ENCODE data around the gene PRCP.
"Not testable (repeated sequence)": the region's sequence is repeated elsewhere in the genome, so short reads cannot be mapped to it uniquely, and the experiment has no call there.

PRCP gene

GRCh38 chr11:82900277-82901164, at the start of gene PRCP:
PRCP (minus strand) TSS chr11:82900430; CDS start chr11:82900402, 28 bp downstream.
- no peaks in the 10 kb centered on the region for H3K9me3 Mint-ChIP-seq
- peak within 1 kb of the TSS; percentile 99 for H3K27ac Mint-ChIP-seq
- peak within 1 kb of the TSS; percentile 94 for H3K4me3 Mint-ChIP-seq
- H3K36me3 Mint-ChIP-seq: peaks cover 3% of the 10 kb centered on the region
- peaks cover 58% of the 10 kb centered on the region for H3K4me1 Mint-ChIP-seq
- H3K27me3 Mint-ChIP-seq: no peaks in the 10 kb centered on the region

GRCh38 chr11:82949352-82949751, 49.1 kb upstream of the PRCP start:
- peaks cover 24% of the 10 kb centered on the region for H3K36me3 Mint-ChIP-seq
- no peak overlapping the region for H3K27ac Mint-ChIP-seq
- H3K4me3 Mint-ChIP-seq: no peak overlapping the region
- H3K9me3 Mint-ChIP-seq: peaks cover 23% of the 10 kb centered on the region
- H3K4me1 Mint-ChIP-seq: peaks cover 23% of the 10 kb centered on the region
- no peaks in the 10 kb centered on the region for H3K27me3 Mint-ChIP-seq

GRCh38 chr11:82945682-82946081, 45.5 kb upstream of the PRCP start:
- Mint-ChIP-seq H3K27ac (no peak overlapping the region), H3K4me3 (no peak overlapping the region), H3K27me3 (no peaks in the 10 kb centered on the region), H3K4me1 (peaks cover 32% of the 10 kb centered on the region), H3K36me3 (peaks cover 7% of the 10 kb centered on the region), H3K9me3 (peaks cover 11% of the 10 kb centered on the region)

GRCh38 chr11:82945041-82945440, 44.8 kb upstream of the PRCP start:
- not testable (repeated sequence) for H3K27me3 Mint-ChIP-seq, H3K36me3 Mint-ChIP-seq, H3K4me3 Mint-ChIP-seq
- peak overlapping the region; percentile 13 for H3K27ac Mint-ChIP-seq
- peaks cover 11% of the 10 kb centered on the region for H3K9me3 Mint-ChIP-seq
- H3K4me1 Mint-ChIP-seq: peaks cover 36% of the 10 kb centered on the region

GRCh38 chr11:82944198-82944597, 44.0 kb upstream of the PRCP start:
- peaks cover 37% of the 10 kb centered on the region for H3K4me1 Mint-ChIP-seq
- no peaks in the 10 kb centered on the region for H3K27me3 Mint-ChIP-seq
- no peak overlapping the region for H3K27ac Mint-ChIP-seq
- H3K36me3 Mint-ChIP-seq: peaks cover 5% of the 10 kb centered on the region
- H3K4me3 Mint-ChIP-seq: no peak overlapping the region
- H3K9me3 Mint-ChIP-seq: peaks cover 7% of the 10 kb centered on the region

GRCh38 chr11:82943430-82943829, 43.2 kb upstream of the PRCP start:
- not testable (repeated sequence) for H3K4me3 Mint-ChIP-seq, H3K27ac Mint-ChIP-seq, H3K27me3 Mint-ChIP-seq, H3K36me3 Mint-ChIP-seq, H3K9me3 Mint-ChIP-seq
- H3K4me1 Mint-ChIP-seq: peaks cover 33% of the 10 kb centered on the region

GRCh38 chr11:82942376-82942775, 42.1 kb upstream of the PRCP start:
- no peak overlapping the region for H3K4me3 Mint-ChIP-seq
- no peak overlapping the region for H3K27ac Mint-ChIP-seq
- no peaks in the 10 kb centered on the region for H3K27me3 Mint-ChIP-seq

GRCh38 chr11:82939456-82939855, 39.2 kb upstream of the PRCP start:
- Mint-ChIP-seq H3K9me3 (no peaks in the 10 kb centered on the region), H3K36me3 (peaks cover 3% of the 10 kb centered on the region), H3K4me3 (no peak overlapping the region), H3K4me1 (peaks cover 25% of the 10 kb centered on the region), H3K27ac (peak overlapping the region; percentile 71), H3K27me3 (no peaks in the 10 kb centered on the region)

More at GRCh38 chr11:82942376-82942775, 42.1 kb upstream of the PRCP start:
- H3K9me3 Mint-ChIP-seq: no peaks in the 10 kb centered on the region
- peaks cover 5% of the 10 kb centered on the region for H3K36me3 Mint-ChIP-seq
- H3K4me1 Mint-ChIP-seq: peaks cover 28% of the 10 kb centered on the region

- peaks cover 7% of the 10 kb centered on the region for H3K36me3 Mint-ChIP-seq
- H3K27ac Mint-ChIP-seq: no peak overlapping the region
- no peaks in the 10 kb centered on the region for H3K27me3 Mint-ChIP-seq
- peaks cover 38% of the 10 kb centered on the region for H3K4me1 Mint-ChIP-seq
- no peak overlapping the region for H3K4me3 Mint-ChIP-seq
- H3K9me3 Mint-ChIP-seq: no peaks in the 10 kb centered on the region
Measured at GRCh38 chr11:82937554-82937953, 37.3 kb upstream of the PRCP start.

GRCh38 chr11:82936261-82936660, 36.0 kb upstream of the PRCP start:
- H3K27me3 Mint-ChIP-seq: no peaks in the 10 kb centered on the region
- H3K4me1 Mint-ChIP-seq: peaks cover 38% of the 10 kb centered on the region
- no peaks in the 10 kb centered on the region for H3K9me3 Mint-ChIP-seq
- no peak overlapping the region for H3K4me3 Mint-ChIP-seq
- peaks cover 7% of the 10 kb centered on the region for H3K36me3 Mint-ChIP-seq
- H3K27ac Mint-ChIP-seq: no peak overlapping the region

- Mint-ChIP-seq H3K9me3 (no peaks in the 10 kb centered on the region), H3K27ac (no peak overlapping the region), H3K4me3 (no peak overlapping the region), H3K27me3 (no peaks in the 10 kb centered on the region), H3K36me3 (peaks cover 4% of the 10 kb centered on the region), H3K4me1 (peaks cover 38% of the 10 kb centered on the region)
Measured at GRCh38 chr11:82932564-82932963, 32.3 kb upstream of the PRCP start.

- peaks cover 39% of the 10 kb centered on the region for H3K4me1 Mint-ChIP-seq
- H3K27ac Mint-ChIP-seq: no peak overlapping the region
- no peaks in the 10 kb centered on the region for H3K9me3 Mint-ChIP-seq
- H3K27me3 Mint-ChIP-seq: no peaks in the 10 kb centered on the region
- no peak overlapping the region for H3K4me3 Mint-ChIP-seq
- peaks cover 4% of the 10 kb centered on the region for H3K36me3 Mint-ChIP-seq
Measured at GRCh38 chr11:82930734-82931133, 30.5 kb upstream of the PRCP start.

- Mint-ChIP-seq H3K4me1 (peaks cover 39% of the 10 kb centered on the region), H3K27ac (no peak overlapping the region), H3K27me3 (no peaks in the 10 kb centered on the region), H3K36me3 (peaks cover 4% of the 10 kb centered on the region), H3K9me3 (no peaks in the 10 kb centered on the region), H3K4me3 (no peak overlapping the region)
Measured at GRCh38 chr11:82930229-82930628, 30.0 kb upstream of the PRCP start.

- H3K36me3 Mint-ChIP-seq: peaks cover 4% of the 10 kb centered on the region
- no peak overlapping the region for H3K27ac Mint-ChIP-seq
- no peaks in the 10 kb centered on the region for H3K27me3 Mint-ChIP-seq
- H3K4me1 Mint-ChIP-seq: peaks cover 39% of the 10 kb centered on the region
- no peak overlapping the region for H3K4me3 Mint-ChIP-seq
- H3K9me3 Mint-ChIP-seq: no peaks in the 10 kb centered on the region
Measured at GRCh38 chr11:82929121-82929520, 28.9 kb upstream of the PRCP start.

- H3K27ac Mint-ChIP-seq: no peak overlapping the region
- H3K36me3 Mint-ChIP-seq: peaks cover 2% of the 10 kb centered on the region
- no peaks in the 10 kb centered on the region for H3K9me3 Mint-ChIP-seq
- no peaks in the 10 kb centered on the region for H3K27me3 Mint-ChIP-seq
- peaks cover 36% of the 10 kb centered on the region for H3K4me1 Mint-ChIP-seq
- no peak overlapping the region for H3K4me3 Mint-ChIP-seq
Measured at GRCh38 chr11:82927264-82927880, 27.1 kb upstream of the PRCP start.

GRCh38 chr11:82924522-82925224, 24.4 kb upstream of the PRCP start:
- Mint-ChIP-seq H3K4me3 (no peak overlapping the region), H3K27me3 (no peaks in the 10 kb centered on the region), H3K36me3 (peaks cover 7% of the 10 kb centered on the region), H3K9me3 (no peaks in the 10 kb centered on the region), H3K4me1 (peaks cover 48% of the 10 kb centered on the region), H3K27ac (no peak overlapping the region)
